IMR-90 (cell line): ENCODE measurements around the gene CTF1. TPM values are rescaled to one million over a fixed set of nuclear protein-coding genes. Genes with fewer than 3 reads are reported as not detected.

Source experiments
- ATAC-seq: fragments of 200-7000 bp; cut with Tn5 transposase; 2 replicates; pipeline ENCODE4 v1.9.1; 2020; ENCODE audit warnings: low read depth, mild to moderate bottlenecking, moderate library complexity
- BruUV-seq: library from RNA; stranded (reverse); fragments of 400-500 nt; replicated peaks from 2 replicates; lab custom pipeline; 2021; lab: Mats Ljungman, UMichigan
- CTCF ChIA-PET: fragments of 300-600 bp; formaldehyde crosslinking; extraction: SDS; loops from one replicate; lab custom pipeline; 2021; ENCODE audit warnings: antibody characterized with exemption; lab: Yijun Ruan, JAX
- POLR2A ChIA-PET: fragments of 300-600 bp; sonication (Branson Sonifier 250); formaldehyde crosslinking; loops from one replicate; lab custom pipeline; 2022; ENCODE audit warnings: antibody characterized with exemption; ENCODE audit not compliant: unreplicated experiment; lab: Charles Lee
- DNase-seq: peaks from one replicate; pipeline ENCODE4 v3.0.0; 2013
- H2AFZ ChIP-seq: replicated peaks from 2 replicates; pipeline ENCODE3; 2013; ENCODE audit warnings: low read length, mild to moderate bottlenecking; ENCODE audit not compliant: poor library complexity
- H2AK5ac ChIP-seq: 2 replicates; pipeline ENCODE4 v1.6.1; 2013; ENCODE audit warnings: low read depth, low read length, inconsistent platforms
- H2AK9ac ChIP-seq: replicated peaks from 2 replicates; pipeline ENCODE3; 2013; ENCODE audit warnings: mild to moderate bottlenecking, low read depth, low read length, moderate library complexity; ENCODE audit not compliant: poor library complexity
- H2BK120ac ChIP-seq: 2 replicates; pipeline ENCODE4 v1.6.1; 2013; ENCODE audit warnings: low read depth, low read length, inconsistent platforms
- H2BK15ac ChIP-seq: 3 replicates; pipeline ENCODE4 v1.6.1; 2013; ENCODE audit warnings: low read depth, low read length, inconsistent platforms
- H2BK20ac ChIP-seq: 2 replicates; pipeline ENCODE4 v1.6.1; 2013; ENCODE audit warnings: low read depth, mild to moderate bottlenecking, inconsistent platforms, low read length, moderate library complexity
- H2BK5ac ChIP-seq: 2 replicates; pipeline ENCODE4 v1.6.1; 2013; ENCODE audit warnings: mild to moderate bottlenecking, low read depth, low read length, inconsistent platforms; ENCODE audit not compliant: poor library complexity, severe bottlenecking
- H3K14ac ChIP-seq: replicated peaks from 2 replicates; pipeline ENCODE4 v1.6.1; 2013; ENCODE audit warnings: low read depth, low read length, inconsistent platforms
- H3K18ac ChIP-seq: 2 replicates; pipeline ENCODE4 v1.6.1; 2013; ENCODE audit warnings: low read depth, low read length, control low read depth
- H3K23ac ChIP-seq: 2 replicates; pipeline ENCODE4 v1.6.1; 2013; ENCODE audit warnings: low read depth, low read length, inconsistent platforms
- H3K27ac ChIP-seq: 2 replicates; pipeline ENCODE4 v1.5.1; 2013; ENCODE audit warnings: mild to moderate bottlenecking, control low read depth, low read length; ENCODE audit not compliant: insufficient read depth
- H3K27me3 ChIP-seq: 2 replicates; pipeline ENCODE4 v1.6.1; 2013; ENCODE audit warnings: low read length; ENCODE audit not compliant: control insufficient read depth, insufficient read depth
- H3K36me3 ChIP-seq: 2 replicates; pipeline ENCODE4 v1.6.1; 2013; ENCODE audit warnings: low read length, mixed read lengths; ENCODE audit not compliant: control insufficient read depth, insufficient read depth
- H3K4ac ChIP-seq: 2 replicates; pipeline ENCODE4 v1.6.1; 2013; ENCODE audit warnings: low read depth, low read length, inconsistent platforms
- H3K4me1 ChIP-seq: 2 replicates; pipeline ENCODE4 v1.6.1; 2013; ENCODE audit warnings: low read length, mixed read lengths; ENCODE audit not compliant: control insufficient read depth, insufficient read depth
- H3K4me2 ChIP-seq: 2 replicates; pipeline ENCODE4 v1.6.1; 2013; ENCODE audit warnings: low read depth, mild to moderate bottlenecking, control low read depth, low read length, moderate library complexity
- H3K4me3 ChIP-seq: 2 replicates; pipeline ENCODE4 v1.5.1; 2013; ENCODE audit warnings: low read depth, mild to moderate bottlenecking, control low read depth, low read length, moderate library complexity; ENCODE audit not compliant: insufficient read depth
- H3K56ac ChIP-seq: 2 replicates; pipeline ENCODE4 v1.6.1; 2013; ENCODE audit warnings: low read length, inconsistent platforms; ENCODE audit not compliant: insufficient read depth; ENCODE audit errors: extremely low read depth
- H3K79me1 ChIP-seq, 2 experiments: 2 replicates each; pipeline ENCODE4 v1.6.1; 2013; ENCODE audit warnings: low read length in 2 of 2, inconsistent platforms in 1 of 2, low read depth in 1 of 2
- H3K9ac ChIP-seq: 2 replicates; pipeline ENCODE4 v1.6.1; 2013; ENCODE audit warnings: low read depth, low read length, control low read depth
- H3K9me1 ChIP-seq: 2 replicates; pipeline ENCODE4 v1.6.1; 2013; ENCODE audit warnings: low read length, inconsistent platforms; ENCODE audit not compliant: insufficient read depth
- H3K9me3 ChIP-seq: 2 replicates; pipeline ENCODE4 v1.6.1; 2013; ENCODE audit warnings: low read length; ENCODE audit not compliant: control insufficient read depth, insufficient read depth
- H4K20me1 ChIP-seq: 2 replicates; pipeline ENCODE4 v1.6.1; 2013; ENCODE audit warnings: low read length, inconsistent platforms; ENCODE audit not compliant: insufficient read depth
- H4K5ac ChIP-seq: 2 replicates; pipeline ENCODE4 v1.6.1; 2013; ENCODE audit warnings: mild to moderate bottlenecking, low read depth, low read length, control low read depth
- H4K8ac ChIP-seq, 2 experiments: 2 replicates each; pipeline ENCODE4 v1.6.1; 2013; ENCODE audit warnings: low read depth in 2 of 2, low read length in 2 of 2, control low read depth in 1 of 2, inconsistent platforms in 1 of 2
- H4K91ac ChIP-seq: 2 replicates; pipeline ENCODE4 v1.6.1; 2013; ENCODE audit warnings: low read depth, low read length, inconsistent platforms; ENCODE audit not compliant: insufficient read depth
- BHLHE40 ChIP-seq: fragments of 150-350 bp; IDR thresholded peaks from 2 replicates; pipeline ENCODE4 v1.6.1; 2016; ENCODE audit warnings: mild to moderate bottlenecking, low read depth, low read length
- CEBPB ChIP-seq: IDR thresholded peaks from 2 replicates; pipeline ENCODE4 v1.6.1; 2012; ENCODE audit warnings: low read depth, low read length, improper control_type of control experiment
- CHD1 ChIP-seq: IDR thresholded peaks from 2 replicates; pipeline ENCODE4 v1.6.1; 2012; ENCODE audit warnings: low read depth, low read length, improper control_type of control experiment
- CTCF ChIP-seq: conservative IDR thresholded peaks from 2 replicates; pipeline ENCODE4 v1.5.1; 2012; ENCODE audit warnings: mild to moderate bottlenecking, low read depth, low read length, improper control_type of control experiment
- FOS ChIP-seq: fragments of 150-350 bp; IDR thresholded peaks from 2 replicates; pipeline ENCODE4 v1.6.1; 2016; ENCODE audit warnings: low read depth, low read length
- MAFK ChIP-seq: IDR thresholded peaks from 2 replicates; pipeline ENCODE4 v1.6.1; 2012; ENCODE audit warnings: low read depth, low read length, improper control_type of control experiment
- MAZ ChIP-seq: IDR thresholded peaks from 2 replicates; pipeline ENCODE4 v1.6.1; 2012; ENCODE audit warnings: low read depth, mild to moderate bottlenecking, low read length, improper control_type of control experiment, moderate library complexity, borderline replicate concordance
- MXI1 ChIP-seq: IDR thresholded peaks from 2 replicates; pipeline ENCODE4 v1.6.1; 2012; ENCODE audit warnings: low read depth, mild to moderate bottlenecking, low read length, moderate library complexity, borderline replicate concordance
- NFE2L2 ChIP-seq: fragments of 150-350 bp; IDR thresholded peaks from 2 replicates; pipeline ENCODE4 v1.6.1; 2016; ENCODE audit warnings: low read depth, mild to moderate bottlenecking, low read length
- RAD21 ChIP-seq: IDR thresholded peaks from 2 replicates; pipeline ENCODE4 v1.6.1; 2012; ENCODE audit warnings: low read length, improper control_type of control experiment
- RCOR1 ChIP-seq: IDR thresholded peaks from 2 replicates; pipeline ENCODE4 v1.6.1; 2012; ENCODE audit warnings: mild to moderate bottlenecking, low read length, improper control_type of control experiment; ENCODE audit not compliant: insufficient replicate concordance
- RFX5 ChIP-seq: IDR thresholded peaks from 2 replicates; pipeline ENCODE4 v1.8.0; 2012; ENCODE audit warnings: low read depth, mild to moderate bottlenecking, low read length, moderate library complexity
- SMC3 ChIP-seq: fragments of 150-350 bp; IDR thresholded peaks from 2 replicates; pipeline ENCODE4 v1.6.1; 2016; ENCODE audit warnings: low read depth, mild to moderate bottlenecking, antibody characterized with exemption, low read length, moderate library complexity
- USF2 ChIP-seq: fragments of 150-350 bp; IDR thresholded peaks from 2 replicates; pipeline ENCODE4 v1.6.1; 2017; ENCODE audit warnings: mild to moderate bottlenecking, antibody characterized with exemption, low read length, low read depth
- WGBS, 2 experiments: methylation state at CpG; one replicate each; pipeline versions ENCODE4 v1.1.5 to v1.1.7; 2013; ENCODE audit warnings: missing lambda C conversion rate in 2 of 2; ENCODE audit not compliant: insufficient read length in 1 of 2; ENCODE audit errors: extremely low coverage in 2 of 2; 5-methylcytosine and 5-hydroxymethylcytosine counted together
- dilution Hi-C: fragments of 300-500 bp; cut with HindIII; formaldehyde crosslinking; loops from one replicate; pipeline ENCODE4 v1.14.3; 2018; ENCODE audit warnings: low sequenced_read_pairs; ENCODE audit not compliant: unreplicated experiment
- in situ Hi-C: fragments of 300-500 bp; cut with MboI; formaldehyde crosslinking; loops from 3 replicates; pipeline ENCODE4 v1.14.3; 2019; ENCODE audit warnings: low sequenced_read_pairs, inconsistent platforms, mixed read lengths
- intact Hi-C: fragments of 100-400 bp; cut with micrococcal nuclease; formaldehyde crosslinking; loops from 2 replicates; pipeline ENCODE4 v1.10.0; 2022
- polyA plus RNA-seq, 3 experiments: library from polyadenylated mRNA; depleted of rRNA; stranded (reverse); fragments of >200 nt; gene quantifications; 2 replicates each; pipeline ENCODE4 v1.2.3, GENCODE V29; 2012; ENCODE audit warnings: low replicate concordance in 1 of 3
- total RNA-seq: library from RNA; depleted of rRNA; stranded (reverse); fragments of >200 nt; gene quantifications from 2 replicates; pipeline ENCODE4 v1.2.3, GENCODE V29; 2012
- TF ChIP-seq, protein P1 (sequence below): fragments of 150-350 bp; IDR thresholded peaks from 2 replicates; pipeline ENCODE4 v1.6.1; 2016; ENCODE audit warnings: low read depth, mild to moderate bottlenecking, low read length, moderate library complexity, borderline replicate concordance

The CTF1 gene
- total and polyA plus RNA-seq, 2 of the 4 experiments (the other 2 are of a cell fraction), result 0.18 to 12.9 TPM

GRCh38 chr16:30912794-30913412, 16.5 kb downstream of the CTF1 start:
- no peak for DNase-seq
- Histone ChIP-seq H4K5ac (no peak overlapping the region), H2BK120ac (no peak overlapping the region), H2AK9ac (no peak overlapping the region), H3K9me1 (no peaks in the 10 kb centered on the region), H4K20me1 (no peaks in the 10 kb centered on the region; the same call in 1 of the 2 replicates), H3K4me1 (no peaks in the 10 kb centered on the region; the same call in 1 of the 2 replicates), H3K23ac (no peak overlapping the region), H3K4me2 (no peak overlapping the region), H3K56ac (no peak overlapping the region), H2BK15ac (no peak overlapping the region), H2BK20ac (no peak overlapping the region), H3K27ac (no peak overlapping the region), H3K14ac (no peak overlapping the region), H2AK5ac (no peak overlapping the region), H3K4ac (no peak overlapping the region), H3K36me3 (no peaks in the 10 kb centered on the region), H3K9me3 (no peaks in the 10 kb centered on the region), H3K4me3 (no peak overlapping the region), H2BK5ac (no peak overlapping the region), H3K18ac (no peak overlapping the region), H4K8ac (no peak overlapping the region), H3K9ac (no peak overlapping the region), H4K91ac (no peak overlapping the region), H3K79me1 (no peaks in the 10 kb centered on the region), H3K27me3 (no peaks in the 10 kb centered on the region), H2AFZ (no peak overlapping the region)
- WGBS, 2 experiments, result 76% methylated on average over 2 of the region's 6 CpGs; no CpG with 5 or more reads in 1 of the 2 experiments
- POLR2A ChIA-PET, result no interaction called here
- no TSS peak for BruUV-seq
- TF ChIP-seq CHD1 (no peak), RFX5 (no peak), MAZ (no peak), FOS (no peak), BHLHE40 (no peak), RAD21 (no peak), CEBPB (no peak), MXI1 (no peak), NFE2L2 (no peak), SMC3 (no peak), RCOR1 (no peak), USF2 (no peak), CTCF (no peak), MAFK (no peak)
- TF ChIP-seq, protein P1, sequence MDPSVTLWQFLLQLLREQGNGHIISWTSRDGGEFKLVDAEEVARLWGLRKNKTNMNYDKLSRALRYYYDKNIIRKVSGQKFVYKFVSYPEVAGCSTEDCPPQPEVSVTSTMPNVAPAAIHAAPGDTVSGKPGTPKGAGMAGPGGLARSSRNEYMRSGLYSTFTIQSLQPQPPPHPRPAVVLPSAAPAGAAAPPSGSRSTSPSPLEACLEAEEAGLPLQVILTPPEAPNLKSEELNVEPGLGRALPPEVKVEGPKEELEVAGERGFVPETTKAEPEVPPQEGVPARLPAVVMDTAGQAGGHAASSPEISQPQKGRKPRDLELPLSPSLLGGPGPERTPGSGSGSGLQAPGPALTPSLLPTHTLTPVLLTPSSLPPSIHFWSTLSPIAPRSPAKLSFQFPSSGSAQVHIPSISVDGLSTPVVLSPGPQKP, result no peak
- in situ Hi-C loops (no loop called here), dilution Hi-C loops (no loop called here), intact Hi-C loops (no loop called here)
- CTCF ChIA-PET, result interaction anchor here (0.6 to 0.7 kb wide), 2 partner anchors 29 to 70 kb away, joined by 3 read pairs; no protein-coding TSS in a partner anchor
- ATAC-seq, result no peak
